B cell (primary cell): ENCODE data around the gene ULK4.

Source experiments
- CTCF ChIP-seq: fragments of 200-600 bp; IDR thresholded peaks from one replicate; pipeline ENCODE4 v1.8.0; 2022; ENCODE audit warnings: antibody characterized with exemption, mild to moderate bottlenecking
- EZH2 ChIP-seq: IDR thresholded peaks from 2 replicates; pipeline ENCODE4 v1.6.1; 2012; ENCODE audit warnings: borderline replicate concordance, low read depth, mild to moderate bottlenecking, moderate library complexity, low read length; ENCODE audit not compliant: insufficient read depth, poor library complexity, severe bottlenecking

- TF ChIP-seq CTCF (no peak), EZH2 (no peak)
Observed at GRCh38 chr3:41693799-41694198, 268.1 kb downstream of the ULK4 start.
